Retinal pigment epithelial cell (primary cell): ENCODE data around the gene SOX4.

ENCODE experiments used
- DNase-seq: peaks from one replicate; pipeline ENCODE4 v3.0.0-alpha.2; 2010; ENCODE audit warnings: low read depth
- H3K4me3 ChIP-seq: 2 replicates; pipeline ENCODE4 v1.5.1; 2011; ENCODE audit warnings: mild to moderate bottlenecking, low read length, control low read depth, moderate library complexity
- TF ChIP-seq, protein P1 (sequence below): conservative IDR thresholded peaks from 2 replicates; pipeline ENCODE4 v1.5.1; 2011; ENCODE audit warnings: low read depth, low read length, control low read depth, inconsistent platforms

SOX4 gene

DNA sequence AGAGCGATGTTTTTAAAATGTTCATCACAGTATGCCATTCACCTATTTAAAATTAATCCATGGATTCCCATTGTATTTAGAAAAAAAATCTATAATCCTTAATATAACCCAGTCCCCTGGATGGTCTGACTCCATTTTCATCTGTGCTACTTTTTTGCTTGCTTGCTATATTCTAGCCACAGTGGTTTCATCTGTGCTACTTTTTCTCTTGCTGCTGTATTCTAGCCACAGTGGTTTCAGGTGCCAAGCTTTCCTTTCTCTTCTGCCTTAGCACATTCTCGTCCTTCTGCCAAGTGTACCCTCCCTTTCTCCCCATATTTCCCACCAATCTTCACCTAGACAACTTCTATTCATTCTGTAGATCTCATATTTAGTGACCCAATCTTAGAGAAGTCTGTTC is 33.3 kb upstream of the SOX4 start:
- H3K4me3 ChIP-seq, result no peak overlapping the region
- no peak for DNase-seq
- TF ChIP-seq, protein P1, sequence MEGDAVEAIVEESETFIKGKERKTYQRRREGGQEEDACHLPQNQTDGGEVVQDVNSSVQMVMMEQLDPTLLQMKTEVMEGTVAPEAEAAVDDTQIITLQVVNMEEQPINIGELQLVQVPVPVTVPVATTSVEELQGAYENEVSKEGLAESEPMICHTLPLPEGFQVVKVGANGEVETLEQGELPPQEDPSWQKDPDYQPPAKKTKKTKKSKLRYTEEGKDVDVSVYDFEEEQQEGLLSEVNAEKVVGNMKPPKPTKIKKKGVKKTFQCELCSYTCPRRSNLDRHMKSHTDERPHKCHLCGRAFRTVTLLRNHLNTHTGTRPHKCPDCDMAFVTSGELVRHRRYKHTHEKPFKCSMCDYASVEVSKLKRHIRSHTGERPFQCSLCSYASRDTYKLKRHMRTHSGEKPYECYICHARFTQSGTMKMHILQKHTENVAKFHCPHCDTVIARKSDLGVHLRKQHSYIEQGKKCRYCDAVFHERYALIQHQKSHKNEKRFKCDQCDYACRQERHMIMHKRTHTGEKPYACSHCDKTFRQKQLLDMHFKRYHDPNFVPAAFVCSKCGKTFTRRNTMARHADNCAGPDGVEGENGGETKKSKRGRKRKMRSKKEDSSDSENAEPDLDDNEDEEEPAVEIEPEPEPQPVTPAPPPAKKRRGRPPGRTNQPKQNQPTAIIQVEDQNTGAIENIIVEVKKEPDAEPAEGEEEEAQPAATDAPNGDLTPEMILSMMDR, result no peak

DNA sequence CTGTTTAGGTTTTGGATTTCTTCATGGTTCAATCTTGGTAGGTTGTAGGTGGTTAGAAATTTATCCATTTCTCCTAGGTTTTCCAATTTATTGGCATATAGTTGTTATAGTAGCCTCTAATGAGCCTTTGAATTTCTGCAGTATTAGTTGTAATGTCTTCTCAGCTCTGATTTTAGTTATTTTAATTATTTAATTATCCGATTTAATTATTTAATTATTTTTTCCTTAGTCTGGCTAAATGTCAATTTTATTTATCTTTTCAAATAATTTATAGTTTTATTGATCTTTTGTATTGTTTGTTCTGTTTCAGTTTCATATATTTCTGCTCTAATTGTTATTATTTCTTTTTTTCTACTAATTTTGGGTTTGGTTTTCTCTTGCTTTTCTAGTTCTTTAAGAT is 28.1 kb upstream of the SOX4 start:
- TF ChIP-seq, protein P1, result no peak
- no peak for DNase-seq
- no peak overlapping the region for H3K4me3 ChIP-seq

GRCh38 chr6:21578523-21578922 is 15.0 kb upstream of the SOX4 start:
- no peak for DNase-seq
- TF ChIP-seq, protein P1, result no peak
- H3K4me3 ChIP-seq, result no peak overlapping the region

- TF ChIP-seq, protein P1, result no peak
- no peak for DNase-seq
- H3K4me3 ChIP-seq, result no peak overlapping the region
Observed at GRCh38 chr6:21582651-21583050, 10.9 kb upstream of the SOX4 start.

- DNase-seq, result no peak
- no peak overlapping the region for H3K4me3 ChIP-seq
- TF ChIP-seq, protein P1, result no peak
Observed at GRCh38 chr6:21586300-21586699, 7.3 kb upstream of the SOX4 start.

- TF ChIP-seq, protein P1, result no peak
- no peak for DNase-seq
- H3K4me3 ChIP-seq, result peak overlapping the region; percentile 67
Observed at GRCh38 chr6:21586740-21587178, 6.8 kb upstream of the SOX4 start.

GRCh38 chr6:21587179-21587960 is 6.2 kb upstream of the SOX4 start:
- peak overlapping the region; percentile 67 for H3K4me3 ChIP-seq
- TF ChIP-seq, protein P1, result peak; percentile 20
- DNase-seq, result peak; percentile 43
